Measurements from ENCODE around the gene B4GALT2.
A peak's percentile ranks its signal among the peaks of the same experiment; 100 is the strongest.

Gene B4GALT2

DNA sequence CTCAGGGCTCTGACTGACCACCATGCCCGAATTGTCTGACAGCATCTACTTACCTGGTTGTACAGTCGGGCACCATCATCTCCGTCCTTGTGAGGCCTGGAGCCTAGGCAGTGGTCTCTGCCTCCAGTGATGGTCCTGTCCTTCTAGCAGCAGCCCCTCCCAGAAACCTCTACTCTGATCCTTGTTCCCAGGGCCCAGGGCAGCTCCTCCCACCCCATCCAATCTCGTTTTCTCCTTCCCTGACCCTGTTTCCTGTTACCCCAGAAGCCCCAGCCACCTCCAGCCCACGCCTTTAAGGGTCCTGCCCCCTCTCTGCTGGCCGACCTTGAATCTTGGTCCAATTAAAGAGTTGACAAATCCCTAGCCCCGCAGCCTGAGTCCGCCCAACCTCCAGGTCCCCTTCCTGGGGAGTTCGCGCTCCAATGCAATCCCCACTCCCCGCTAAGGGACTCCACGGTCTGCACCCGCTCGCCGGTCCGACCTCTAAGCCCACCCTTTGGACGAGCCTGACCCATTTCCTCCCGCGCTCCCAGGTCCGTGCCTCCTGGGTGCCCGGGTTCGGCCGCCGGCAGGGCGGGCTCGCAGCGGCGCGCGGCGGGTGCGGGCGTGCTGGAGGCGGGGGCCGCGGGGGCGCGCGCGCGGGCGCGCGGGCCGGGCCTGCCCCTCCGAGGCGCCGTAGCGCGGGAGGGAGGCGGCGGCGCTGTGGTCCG is at the start of gene B4GALT2:
TSS of gene B4GALT2 (plus strand) at position 660 of the 710 bp plus-strand sequence. CDS start 1,951 bp downstream, outside the sequence.
- no peak for DNase-seq

- no peak for DNase-seq
Measured at GRCh38 chr1:43930168-43930948, 48.7 kb upstream of the B4GALT2 start.

- no peak for DNase-seq
Measured at GRCh38 chr1:43930949-43931275, 48.1 kb upstream of the B4GALT2 start.

DNA sequence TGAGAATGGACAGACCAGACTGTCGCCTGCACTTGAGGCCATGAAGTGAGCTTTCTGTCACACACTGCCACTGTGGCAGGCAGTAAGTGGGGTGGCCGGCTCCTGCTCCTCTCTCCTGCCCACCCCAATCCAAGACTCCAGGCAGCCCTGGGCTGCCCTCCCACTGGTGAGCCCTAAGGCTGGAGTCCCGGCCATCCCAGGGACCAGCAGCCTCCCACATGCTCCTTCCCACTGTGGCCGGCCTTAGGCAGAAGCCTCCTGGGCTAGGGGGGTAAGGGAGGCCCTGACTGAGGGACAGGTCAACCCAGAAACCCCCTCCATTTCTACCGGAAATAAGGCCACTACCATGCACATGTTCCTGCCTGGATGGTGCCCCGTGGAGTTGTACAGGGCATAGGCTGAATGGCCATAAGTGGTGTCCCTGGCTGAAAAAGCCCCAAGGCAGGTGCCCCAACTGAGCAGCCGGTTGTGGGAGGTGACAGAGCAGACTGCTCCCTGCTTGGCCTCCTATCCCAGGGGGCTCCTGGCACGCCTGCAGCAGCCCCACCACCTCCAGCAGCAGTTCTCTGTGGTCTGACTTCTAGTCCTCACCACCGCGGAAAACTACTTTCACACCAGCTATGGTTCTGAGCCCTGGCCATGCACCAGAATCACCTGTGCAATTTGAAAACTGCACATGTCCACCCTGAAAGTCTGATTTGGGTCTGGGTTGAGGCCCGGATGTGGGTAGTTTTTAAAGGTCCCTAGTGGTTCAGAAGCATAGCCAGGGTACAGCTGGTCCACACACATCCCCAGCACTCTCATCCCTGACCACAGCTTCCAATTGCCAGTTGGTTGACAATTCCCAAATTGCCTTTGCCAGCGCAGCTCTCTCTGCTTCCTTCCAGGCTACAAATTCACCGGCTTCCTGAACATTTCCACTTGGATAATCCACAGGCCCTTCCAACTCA is 47.0 kb upstream of the B4GALT2 start:
- no peak for DNase-seq

GRCh38 chr1:43932786-43933385 is 46.1 kb upstream of the B4GALT2 start:
- no peak for DNase-seq

DNA sequence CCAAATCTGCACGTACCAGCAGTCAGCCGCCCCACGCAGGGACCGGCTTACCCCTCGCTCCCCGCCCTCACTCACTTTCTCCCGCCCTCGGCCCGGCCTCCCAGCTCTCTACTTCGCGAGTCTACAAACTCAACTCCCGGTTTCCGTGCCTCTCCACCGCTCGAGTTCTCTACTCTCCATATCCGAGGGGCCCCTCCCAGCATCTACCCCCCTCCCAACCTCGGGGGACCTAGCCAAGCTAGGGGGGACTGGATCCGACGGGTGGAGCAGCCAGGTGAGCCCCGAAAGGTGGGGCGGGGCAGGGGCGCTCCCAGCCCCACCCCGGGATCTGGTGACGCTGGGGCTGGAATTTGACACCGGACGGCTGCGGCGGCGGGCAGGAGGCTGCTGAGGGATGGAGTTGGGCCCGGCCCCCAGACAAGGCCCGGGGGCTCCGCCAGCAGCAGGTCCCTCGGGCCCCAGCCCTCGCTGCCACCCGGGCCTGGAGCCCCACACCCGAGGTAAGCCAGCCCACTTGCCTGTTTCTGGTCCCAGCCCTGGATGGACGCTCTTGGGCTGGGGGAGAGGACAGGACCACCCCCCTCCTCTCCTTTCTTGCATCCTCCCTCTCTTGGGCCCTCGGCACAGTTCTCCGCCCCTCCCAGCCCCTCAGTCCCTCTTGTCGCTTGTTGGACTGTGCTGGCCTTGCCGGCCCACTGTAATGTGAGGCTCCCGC is 45.5 kb upstream of the B4GALT2 start, which contains the start of gene ARTN:
TSS of gene ARTN (plus strand) at position 416 of the 715 bp plus-strand sequence. CDS start 1,856 bp downstream, outside the sequence.
- DNase-seq: no peak

DNA sequence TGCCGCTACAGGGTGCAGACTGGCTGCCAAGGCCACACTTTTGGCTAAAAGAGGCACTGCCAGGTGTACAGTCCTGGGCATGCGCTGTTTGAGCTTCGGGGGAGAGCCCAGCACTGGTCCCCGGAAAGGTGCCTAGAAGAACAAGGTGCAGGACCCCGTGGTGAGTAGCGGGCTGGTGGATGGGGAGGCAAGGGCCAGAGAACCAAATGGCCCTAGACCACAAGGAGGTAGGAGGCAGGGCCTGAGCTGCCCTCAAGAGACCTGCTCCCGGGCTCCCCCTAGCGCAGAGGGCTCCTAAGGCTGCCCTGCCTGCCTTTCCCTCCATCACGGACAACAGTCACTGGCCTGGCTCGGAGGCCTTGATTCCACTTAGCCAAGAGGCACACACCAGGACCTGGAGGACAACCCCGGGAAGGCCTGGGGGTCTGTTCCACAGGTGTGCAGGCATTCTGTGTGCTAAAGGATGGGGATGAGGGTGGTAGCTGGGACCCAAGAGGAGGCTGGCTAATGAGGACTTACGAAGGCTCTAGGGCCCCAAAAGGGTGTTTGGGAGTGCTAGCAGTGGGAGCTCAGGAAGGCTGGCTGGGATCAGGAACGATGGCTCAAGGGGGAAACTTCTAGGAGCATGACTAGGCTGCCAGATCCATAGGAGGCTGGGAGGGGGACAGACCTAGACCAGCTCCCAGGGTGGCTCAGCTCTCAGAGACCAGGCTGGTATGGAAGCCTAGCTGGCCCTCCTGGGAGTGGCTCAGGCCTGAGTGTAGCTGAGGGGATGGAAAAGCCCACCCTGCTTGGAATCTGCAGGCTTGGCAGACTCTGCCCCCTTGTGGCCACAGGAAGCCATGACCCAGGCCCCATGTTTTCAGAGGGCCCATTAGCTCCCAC is 44.7 kb upstream of the B4GALT2 start:
- no peak for DNase-seq

DNA sequence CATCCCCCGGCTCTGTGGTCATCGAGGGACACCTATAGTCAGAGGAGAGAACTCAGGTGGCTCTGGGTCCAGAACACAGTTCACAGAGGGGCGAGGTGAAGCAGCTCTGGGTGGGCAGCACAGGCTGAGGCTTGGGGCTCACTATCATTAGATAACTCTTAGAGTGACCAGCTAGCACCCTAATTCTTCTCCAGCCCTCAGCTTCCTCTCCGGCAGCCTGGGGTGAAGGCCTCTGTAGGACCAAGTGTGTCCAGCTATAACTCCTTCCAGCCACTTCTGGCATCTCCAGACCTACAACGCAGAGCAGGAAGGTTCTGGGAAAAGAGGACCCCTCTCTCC is 44.1 kb upstream of the B4GALT2 start:
- DNase-seq: no peak

- no peak for DNase-seq
Measured at GRCh38 chr1:43935711-43936427, 43.1 kb upstream of the B4GALT2 start.

- no peak for DNase-seq
Measured at GRCh38 chr1:43936431-43937151, 42.4 kb upstream of the B4GALT2 start.

DNA sequence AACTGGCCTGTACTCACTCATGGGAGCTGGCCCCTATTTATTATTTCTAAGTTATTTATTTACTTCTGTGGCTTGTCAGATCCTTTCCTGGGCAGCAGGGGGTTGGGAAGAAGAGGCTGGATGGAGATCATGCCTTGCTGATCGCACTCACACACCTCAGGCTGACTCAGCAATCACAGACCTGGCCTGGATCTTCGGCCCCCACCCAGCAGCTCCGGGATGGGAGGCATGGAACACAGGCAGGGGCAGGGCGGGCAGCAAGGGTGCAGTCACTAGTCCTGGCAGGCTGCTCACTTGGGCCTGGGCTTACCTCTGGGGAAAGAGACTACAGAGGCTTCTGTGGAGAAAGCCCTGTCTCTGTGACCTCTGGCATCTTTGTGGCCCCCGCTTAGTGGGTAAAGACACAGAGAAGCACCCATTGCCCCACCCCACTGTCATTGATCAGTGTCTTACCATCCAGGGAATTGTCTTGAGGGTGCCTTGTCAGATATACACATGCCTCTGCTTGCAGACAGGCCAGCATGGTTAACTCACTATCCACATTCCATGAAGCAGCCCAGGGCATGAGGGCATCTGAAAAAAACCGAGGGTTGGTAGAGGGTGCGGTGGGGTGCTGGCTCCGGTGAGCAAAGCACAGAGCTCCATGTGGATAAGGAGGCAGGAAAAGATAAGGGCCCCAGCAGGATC is 41.7 kb upstream of the B4GALT2 start:
- no peak for DNase-seq

- no peak for DNase-seq
Measured at GRCh38 chr1:43938383-43938782, 40.6 kb upstream of the B4GALT2 start.

- DNase-seq: no peak
Measured at GRCh38 chr1:43938892-43939587, 40.0 kb upstream of the B4GALT2 start.

DNA sequence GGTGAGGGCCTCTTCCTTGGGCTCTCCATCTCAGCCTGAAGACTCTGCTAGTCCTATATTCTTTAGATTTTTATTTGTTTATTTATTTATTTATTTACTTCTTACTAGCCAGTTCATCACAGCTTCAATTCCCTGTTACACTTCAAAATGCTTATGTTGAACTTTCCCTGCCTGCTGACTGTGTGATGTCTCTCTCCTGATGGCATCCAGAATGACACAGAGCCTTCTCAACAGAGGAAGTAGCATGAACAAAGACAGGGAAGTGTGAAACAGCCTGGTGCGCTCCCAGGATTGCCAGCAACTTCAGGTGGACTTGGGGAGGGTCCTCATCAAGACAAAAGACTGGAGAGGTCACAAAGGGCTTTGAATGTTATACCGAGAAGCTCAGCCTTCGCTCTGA is 36.6 kb upstream of the B4GALT2 start:
- no peak for DNase-seq

GRCh38 chr1:43944860-43945259 is 34.1 kb upstream of the B4GALT2 start:
- DNase-seq: no peak

- no peak for DNase-seq
Measured at GRCh38 chr1:43945674-43946235, 33.3 kb upstream of the B4GALT2 start.

DNA sequence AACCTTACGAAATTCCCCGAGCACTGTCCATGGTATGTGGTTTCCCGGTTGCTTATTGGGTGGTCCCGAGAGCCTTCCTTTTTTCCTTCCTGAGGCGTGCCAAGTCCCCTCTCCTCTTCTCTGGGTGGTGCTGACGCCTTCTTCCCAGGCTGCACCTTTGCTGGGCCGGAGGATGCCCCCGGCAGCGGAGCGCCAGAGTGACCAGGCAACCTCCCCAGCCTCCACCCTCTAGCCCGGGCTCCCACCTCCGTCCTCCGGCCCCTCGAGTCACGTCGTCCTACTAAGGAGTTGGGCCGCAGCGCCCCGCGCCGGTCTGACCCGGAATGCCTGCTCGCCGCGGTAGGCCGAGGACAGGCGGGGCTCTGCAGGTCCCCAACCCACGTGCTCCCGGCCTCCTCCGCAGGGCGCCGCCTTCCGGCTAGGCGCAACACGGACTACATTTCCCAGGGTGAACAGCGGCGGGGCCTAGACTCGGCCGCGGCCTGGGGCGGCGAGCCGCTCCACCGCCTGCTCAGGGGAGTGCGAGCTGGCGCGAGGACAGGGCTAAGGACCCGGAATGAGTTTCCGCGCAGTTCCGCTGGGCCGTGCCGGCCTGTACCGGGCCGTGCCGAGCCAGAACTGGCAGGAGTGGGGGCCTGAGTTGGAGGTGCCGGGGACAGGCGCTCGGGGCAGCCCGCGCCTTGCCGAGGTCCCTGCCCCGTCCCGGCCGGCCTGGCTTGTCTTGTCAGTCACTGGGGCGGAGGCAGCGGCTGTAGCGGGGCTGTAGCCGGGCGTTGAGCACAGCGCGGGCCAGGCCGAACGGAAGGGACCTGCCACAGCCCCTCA is 32.6 kb upstream of the B4GALT2 start, which contains the start of gene IPO13:
TSS of gene IPO13 (plus strand) at position 715 of the 825 bp plus-strand sequence. CDS start 651 bp downstream, outside the sequence.
- peak; percentile 93 for DNase-seq

Measured in cortex of kidney (tissue), 1 donor.